Right lobe of liver (tissue), 4 donors: ENCODE data around the gene EFNA3.

Experiments used
- CTCF ChIP-seq, 4 donors: fragments of 200-600 bp in 3 of 4; fragments of 450-650 bp in 1 of 4; IDR thresholded peaks; one replicate each; pipeline versions ENCODE4 v1.5.1 to v1.8.0; 2016 to 2022; ENCODE audit warnings: antibody characterized with exemption in 4 of 4, mild to moderate bottlenecking in 2 of 4
- POLR2A ChIP-seq: fragments of 450-650 bp; IDR thresholded peaks from one replicate; pipeline ENCODE4 v1.6.1; 2017; ENCODE audit warnings: antibody characterized with exemption, mild to moderate bottlenecking
- donor health status: DM: no; HTN: no; CAD: no.
- donor health status: DM: no; HTN: no; CAD: no.
- donor health status: DM: no; HTN: yes; CAD: no.

GRCh38 chr1:155136748-155137147 is 58.1 kb downstream of the EFNA3 start:
- TF ChIP-seq CTCF (IDR thresholded peaks at IDR 0.05) (no peak), POLR2A (no peak)
